ENCODE data around the gene CDH4. TPM values are rescaled to one million over a fixed set of nuclear protein-coding genes. Genes with fewer than 3 reads are reported as not detected.

Gene CDH4
- total RNA-seq, 2 donors from 2014 or later: 0.07 to 0.94 TPM

DNA sequence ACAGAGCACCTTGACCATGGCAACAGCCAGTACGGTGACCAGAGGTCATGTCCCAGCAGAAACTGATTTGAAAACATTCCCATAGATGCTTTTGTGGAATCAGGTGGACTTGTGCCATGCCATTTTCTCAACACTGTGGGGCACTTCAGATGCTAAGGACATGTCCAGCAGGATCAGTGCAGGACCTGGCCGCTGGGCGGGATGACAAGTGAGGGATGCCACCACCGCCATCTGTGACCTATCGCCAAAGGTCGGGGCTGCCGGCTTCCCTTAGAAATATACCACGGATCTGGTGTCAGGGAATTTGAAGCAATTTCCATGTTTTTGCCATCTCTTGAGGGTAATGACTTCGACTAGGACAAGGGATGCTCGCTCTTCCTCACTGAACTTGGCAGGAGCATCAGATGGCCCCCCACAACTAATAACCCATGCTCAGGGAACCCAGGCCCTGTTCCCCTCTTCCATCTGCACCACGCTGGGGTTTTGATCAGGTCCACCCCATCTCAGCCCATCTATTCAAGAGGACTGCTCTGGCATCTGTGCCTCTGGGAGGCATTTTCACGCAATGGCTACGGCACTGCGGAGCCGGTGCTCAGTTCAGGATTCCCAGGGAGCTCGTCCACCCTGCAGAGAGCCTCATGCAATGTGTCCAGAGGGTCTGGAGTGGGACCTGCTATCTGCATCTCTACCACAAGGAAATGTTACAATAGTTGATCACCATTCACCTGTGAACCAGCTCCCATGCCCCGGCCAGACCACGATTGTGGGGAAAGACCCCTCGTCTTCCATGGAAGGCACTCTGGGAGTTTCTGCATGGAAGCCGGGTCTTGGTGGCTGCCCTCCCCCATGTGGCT lies 511.1 kb downstream of the CDH4 start:
- Histone ChIP-seq H3K27ac (no peak overlapping the region), H3K4me3 (no peak overlapping the region), H3K27me3 (no peaks in the 10 kb centered on the region), H3K9me3 (no peaks in the 10 kb centered on the region), H3K36me3 (no peaks in the 10 kb centered on the region), H3K4me1 (no peaks in the 10 kb centered on the region)
- TF ChIP-seq CTCF (IDR thresholded peaks at IDR 0.05): no peak
- DNase-seq (ENCODE audit: low spot score): no peak

DNA sequence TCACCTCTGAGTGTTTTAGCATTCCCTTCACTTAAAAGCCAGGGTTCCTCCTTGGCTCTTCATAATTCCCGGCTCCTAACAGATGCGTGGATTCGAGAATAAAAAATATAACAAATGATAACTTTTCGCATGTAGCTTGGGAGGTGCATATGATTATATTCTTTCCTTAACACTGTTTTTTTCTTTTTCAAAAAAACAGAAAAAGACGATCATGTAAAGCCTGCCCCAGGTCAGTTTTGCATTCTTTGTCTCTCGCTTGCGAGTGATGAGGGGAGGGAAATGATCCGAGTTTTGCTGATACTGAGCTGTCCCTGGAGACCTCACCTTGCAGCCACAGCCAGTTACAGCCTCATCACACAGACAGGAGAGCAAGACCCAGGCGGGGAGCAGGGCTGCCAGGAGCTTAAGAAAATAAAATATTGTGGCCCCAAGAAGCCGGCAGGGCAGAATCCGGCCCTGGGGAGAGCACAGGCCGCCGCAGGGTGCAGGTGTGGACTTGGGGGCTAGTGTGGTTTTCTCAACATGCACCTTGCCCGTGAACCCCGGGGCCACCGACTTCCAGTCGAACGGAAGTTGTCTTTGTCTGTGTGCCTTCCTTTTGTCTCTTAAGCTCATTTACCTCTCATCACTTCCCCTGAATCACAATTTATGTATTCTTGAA lies 511.8 kb downstream of the CDH4 start:
- H3K4me1 ChIP-seq: no peaks in the 10 kb centered on the region
- no peaks in the 10 kb centered on the region for H3K9me3 ChIP-seq
- no peaks in the 10 kb centered on the region for H3K36me3 ChIP-seq
- TF ChIP-seq CTCF (IDR thresholded peaks at IDR 0.05): no peak
- no peak for DNase-seq (ENCODE audit: low spot score)
- no peak overlapping the region for H3K4me3 ChIP-seq
- H3K27ac ChIP-seq: no peak overlapping the region
- no peaks in the 10 kb centered on the region for H3K27me3 ChIP-seq

DNA sequence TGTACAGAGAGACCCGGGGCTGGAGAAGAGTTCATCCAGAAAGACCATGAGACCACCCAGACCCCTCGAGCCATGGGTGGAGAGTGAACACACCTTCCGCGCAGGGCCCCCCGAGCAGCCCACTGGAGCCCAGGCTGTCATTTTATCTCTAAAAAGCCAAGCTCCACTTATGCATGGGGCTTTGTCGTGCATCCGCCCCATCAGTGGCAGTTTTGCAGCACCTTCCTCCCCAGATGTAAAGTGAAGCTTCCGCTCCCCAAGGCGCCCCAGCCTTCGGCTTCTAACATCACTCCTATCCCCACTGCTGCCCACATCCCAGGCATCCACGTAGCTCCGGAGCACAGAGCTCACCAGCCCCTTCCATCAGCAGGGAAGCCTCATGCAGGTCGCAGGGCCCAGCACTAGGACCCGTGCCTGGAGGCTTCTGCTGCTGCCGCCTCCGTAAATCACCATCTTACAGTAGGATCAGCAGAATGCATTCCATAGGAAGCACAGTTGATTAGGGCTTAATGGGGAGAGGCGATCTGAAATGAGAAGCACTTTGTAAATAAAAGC lies 512.5 kb downstream of the CDH4 start:
- Histone ChIP-seq H3K27me3 (no peaks in the 10 kb centered on the region), H3K4me3 (no peak overlapping the region)

DNA sequence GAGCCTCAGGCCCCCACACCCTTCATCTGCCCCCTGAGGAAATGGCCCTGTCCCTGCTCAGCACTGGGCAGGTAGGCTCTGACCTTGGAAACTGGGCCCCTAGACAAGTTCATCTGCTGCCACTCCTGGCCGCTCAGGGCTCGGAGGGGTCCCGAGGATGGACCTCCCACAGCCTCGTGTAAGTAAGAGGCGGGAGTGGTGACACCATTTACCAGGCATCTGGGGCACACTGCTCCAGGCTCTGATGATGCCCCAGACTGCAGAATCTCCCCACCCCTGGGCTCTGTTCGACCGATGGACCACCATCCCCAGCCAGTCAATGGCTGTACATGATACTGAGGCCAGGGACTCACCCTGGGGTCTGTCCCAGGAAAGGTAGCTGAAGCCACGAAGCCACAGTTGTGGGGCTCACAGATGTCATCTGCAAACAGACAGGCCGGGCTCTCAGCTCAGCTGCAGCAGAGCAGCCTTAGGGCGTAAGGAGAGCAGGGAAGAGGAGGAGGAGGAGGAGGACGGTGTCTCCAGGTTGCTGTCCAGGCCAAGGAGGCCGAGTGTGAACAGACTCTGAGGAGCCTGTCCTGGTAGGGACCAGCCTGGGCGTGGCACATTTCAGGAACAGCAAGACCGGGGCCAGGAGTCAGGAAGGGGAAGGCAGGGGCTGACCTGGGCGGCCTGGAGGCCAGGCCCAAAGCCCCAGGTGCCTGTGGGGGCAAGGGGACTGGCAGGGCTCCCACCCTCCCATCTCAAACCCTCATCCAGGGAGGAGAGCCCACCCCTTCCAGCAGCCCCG lies 513.2 kb downstream of the CDH4 start:
- Histone ChIP-seq H3K9me3 (no peaks in the 10 kb centered on the region), H3K27me3 (no peaks in the 10 kb centered on the region), H3K27ac (no peak overlapping the region), H3K36me3 (no peaks in the 10 kb centered on the region), H3K4me1 (no peaks in the 10 kb centered on the region), H3K4me3 (no peak overlapping the region)
- no peak for DNase-seq (ENCODE audit: low spot score)
- no peak for TF ChIP-seq CTCF (IDR thresholded peaks at IDR 0.05)

More for the DNA sequence above, 512.5 kb downstream of the CDH4 start:
- no peaks in the 10 kb centered on the region for H3K9me3 ChIP-seq
- H3K4me1 ChIP-seq: no peaks in the 10 kb centered on the region
- H3K27ac ChIP-seq: no peak overlapping the region
- no peak for TF ChIP-seq CTCF (IDR thresholded peaks at IDR 0.05)
- H3K36me3 ChIP-seq: no peaks in the 10 kb centered on the region
- no peak for DNase-seq (ENCODE audit: low spot score)

GRCh38 chr20:61765871-61766654 lies 514.0 kb downstream of the CDH4 start:
- DNase-seq (ENCODE audit: low spot score): no peak
- no peaks in the 10 kb centered on the region for H3K4me1 ChIP-seq
- H3K9me3 ChIP-seq: no peaks in the 10 kb centered on the region
- H3K4me3 ChIP-seq: no peak overlapping the region
- H3K27me3 ChIP-seq: no peaks in the 10 kb centered on the region
- no peaks in the 10 kb centered on the region for H3K36me3 ChIP-seq
- no peak overlapping the region for H3K27ac ChIP-seq
- no peak for TF ChIP-seq CTCF (IDR thresholded peaks at IDR 0.05)
